ENCODE measurements around the gene TCTA.
A peak's percentile ranks its signal among the peaks of the same experiment; 100 is the strongest.

The TCTA gene

DNA sequence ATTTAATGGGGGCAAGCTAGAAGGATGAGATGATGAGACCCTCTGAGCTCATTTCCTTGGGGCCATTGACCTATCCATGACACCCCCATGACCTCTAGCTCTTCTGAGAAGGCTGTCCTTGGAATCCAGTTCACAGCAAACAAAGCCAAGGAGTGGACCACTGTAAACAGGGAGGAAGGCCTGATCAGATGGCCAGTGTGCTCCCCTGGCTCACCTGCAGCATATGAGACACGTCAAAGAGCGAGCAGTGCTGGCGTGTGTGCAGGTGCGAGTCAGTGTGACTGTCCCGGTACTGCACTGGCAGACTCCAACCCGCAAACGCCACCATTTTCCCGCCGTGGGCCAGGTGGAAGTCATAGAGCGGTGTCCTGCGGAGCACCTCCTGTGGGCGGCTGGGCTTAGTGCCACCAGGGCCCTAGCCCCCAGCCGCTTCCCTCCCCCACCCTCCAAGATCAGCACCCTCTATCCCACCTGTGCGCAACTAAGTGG is 9.7 kb downstream of the TCTA start:
- no peaks in the 10 kb centered on the region for H3K36me3 ChIP-seq (ENCODE audit: insufficient read depth, low read length)
- no peak overlapping the region for H3K4me2 ChIP-seq (ENCODE audit: low read depth, low read length, poor library complexity, severe bottlenecking)
- H3K9me3 ChIP-seq (ENCODE audit: insufficient read depth, low read depth, low read length), result no peaks in the 10 kb centered on the region
- 0 out of 2 replicates have a peak, but pooled peaks cover 7% of the 10 kb centered on the region for H3K79me2 ChIP-seq (ENCODE audit: insufficient read depth, low read length)
- no peak for TF ChIP-seq EZH2phosphoT487 (IDR thresholded peaks at IDR 0.05; ENCODE audit: borderline replicate concordance)
- TF ChIP-seq, protein P1, sequence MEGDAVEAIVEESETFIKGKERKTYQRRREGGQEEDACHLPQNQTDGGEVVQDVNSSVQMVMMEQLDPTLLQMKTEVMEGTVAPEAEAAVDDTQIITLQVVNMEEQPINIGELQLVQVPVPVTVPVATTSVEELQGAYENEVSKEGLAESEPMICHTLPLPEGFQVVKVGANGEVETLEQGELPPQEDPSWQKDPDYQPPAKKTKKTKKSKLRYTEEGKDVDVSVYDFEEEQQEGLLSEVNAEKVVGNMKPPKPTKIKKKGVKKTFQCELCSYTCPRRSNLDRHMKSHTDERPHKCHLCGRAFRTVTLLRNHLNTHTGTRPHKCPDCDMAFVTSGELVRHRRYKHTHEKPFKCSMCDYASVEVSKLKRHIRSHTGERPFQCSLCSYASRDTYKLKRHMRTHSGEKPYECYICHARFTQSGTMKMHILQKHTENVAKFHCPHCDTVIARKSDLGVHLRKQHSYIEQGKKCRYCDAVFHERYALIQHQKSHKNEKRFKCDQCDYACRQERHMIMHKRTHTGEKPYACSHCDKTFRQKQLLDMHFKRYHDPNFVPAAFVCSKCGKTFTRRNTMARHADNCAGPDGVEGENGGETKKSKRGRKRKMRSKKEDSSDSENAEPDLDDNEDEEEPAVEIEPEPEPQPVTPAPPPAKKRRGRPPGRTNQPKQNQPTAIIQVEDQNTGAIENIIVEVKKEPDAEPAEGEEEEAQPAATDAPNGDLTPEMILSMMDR (conservative IDR thresholded peaks at IDR 0.05; ENCODE audit: low read length), result no peak
- H3K27me3 ChIP-seq (ENCODE audit: insufficient read depth, low read length, poor library complexity, severe bottlenecking), result no peaks in the 10 kb centered on the region
- no peaks in the 10 kb centered on the region for H3F3A ChIP-seq (ENCODE audit: low read depth)
- no peaks in the 10 kb centered on the region for H3K9me2 ChIP-seq (replicated peaks; ENCODE audit: low read depth, low read length)
- no peak overlapping the region for H3K9ac ChIP-seq (ENCODE audit: low read depth, low read length, poor library complexity, severe bottlenecking)
- no peak overlapping the region for H3K4me3 ChIP-seq (ENCODE audit: low read length, poor library complexity, severe bottlenecking)
- H3K4me1 ChIP-seq (ENCODE audit: insufficient read depth, low read length, poor library complexity, severe bottlenecking), result peaks cover 24% of the 10 kb centered on the region
- no peak overlapping the region for H2AFZ ChIP-seq (ENCODE audit: low read length)
- H4K20me1 ChIP-seq (ENCODE audit: insufficient read depth, low read length, poor library complexity, severe bottlenecking), result no peaks in the 10 kb centered on the region

DNA sequence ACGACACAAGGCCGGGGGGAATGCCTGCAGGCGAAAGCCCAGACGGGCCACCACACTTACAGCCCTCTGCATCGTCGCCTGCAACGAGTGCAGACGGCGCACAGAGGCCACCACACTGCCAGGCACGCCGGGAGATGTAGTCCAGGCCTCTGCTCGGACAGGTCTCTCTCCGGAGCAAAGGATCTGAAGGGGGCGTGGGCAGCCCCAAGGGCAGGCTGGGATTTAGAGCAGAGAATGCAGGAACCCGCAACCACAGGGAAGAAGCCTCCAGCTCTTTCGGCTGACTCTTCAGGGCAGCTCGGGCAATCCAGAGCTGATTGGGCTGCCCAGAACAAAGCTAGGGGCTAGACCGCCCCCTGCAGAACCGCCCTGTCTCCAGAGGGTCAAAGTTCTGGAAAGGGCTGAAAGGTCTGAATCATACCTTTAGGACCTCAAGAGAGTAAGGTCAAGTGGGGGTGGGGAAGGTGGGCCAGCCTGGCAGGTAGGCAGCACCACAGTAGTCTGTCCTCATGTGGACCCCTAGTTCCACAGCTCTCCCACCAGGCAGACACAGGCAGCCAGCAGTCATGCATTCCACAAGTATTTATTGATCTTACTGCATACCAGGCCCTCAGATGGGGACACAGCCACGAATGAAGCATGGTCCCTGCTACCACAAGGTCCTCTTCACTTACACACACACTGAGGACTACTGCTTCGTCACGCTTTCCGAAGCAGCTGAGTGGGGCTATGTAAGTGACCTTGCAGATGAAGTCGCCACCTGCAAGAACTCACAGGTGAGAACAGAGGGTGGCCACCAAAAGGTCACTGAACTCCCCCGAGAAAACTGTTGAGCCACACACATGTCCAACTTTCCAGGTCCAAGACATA is 10.4 kb downstream of the TCTA start, which contains the start of gene AMT:
AMT (minus strand) TSS at position 95 of the 870 bp plus-strand sequence; CDS start at position 72, 23 bp downstream.
- no peaks in the 10 kb centered on the region for H3K9me3 ChIP-seq (ENCODE audit: insufficient read depth, low read depth, low read length)
- no peaks in the 10 kb centered on the region for H4K20me1 ChIP-seq (ENCODE audit: insufficient read depth, low read length, poor library complexity, severe bottlenecking)
- H3K79me2 ChIP-seq (ENCODE audit: insufficient read depth, low read length), result 0 out of 2 replicates have a peak, but pooled peaks cover 6% of the 10 kb centered on the region
- no peak within 1 kb of the TSS for H3K4me2 ChIP-seq (ENCODE audit: low read depth, low read length, poor library complexity, severe bottlenecking)
- H3K4me3 ChIP-seq (ENCODE audit: low read length, poor library complexity, severe bottlenecking), result no peak within 1 kb of the TSS
- no peak within 1 kb of the TSS for H2AFZ ChIP-seq (ENCODE audit: low read length)
- no peaks in the 10 kb centered on the region for H3K36me3 ChIP-seq (ENCODE audit: insufficient read depth, low read length)
- no peaks in the 10 kb centered on the region for H3K27me3 ChIP-seq (ENCODE audit: insufficient read depth, low read length, poor library complexity, severe bottlenecking)
- no peaks in the 10 kb centered on the region for H3K9me2 ChIP-seq (replicated peaks; ENCODE audit: low read depth, low read length)
- no peaks in the 10 kb centered on the region for H3F3A ChIP-seq (ENCODE audit: low read depth)
- peaks cover 17% of the 10 kb centered on the region for H3K4me1 ChIP-seq (ENCODE audit: insufficient read depth, low read length, poor library complexity, severe bottlenecking)
- no peak within 1 kb of the TSS for H3K9ac ChIP-seq (ENCODE audit: low read depth, low read length, poor library complexity, severe bottlenecking)
- TF ChIP-seq, protein P1 (conservative IDR thresholded peaks at IDR 0.05; ENCODE audit: low read length), result no peak
- TF ChIP-seq EZH2phosphoT487 (IDR thresholded peaks at IDR 0.05; ENCODE audit: borderline replicate concordance), result no peak

DNA sequence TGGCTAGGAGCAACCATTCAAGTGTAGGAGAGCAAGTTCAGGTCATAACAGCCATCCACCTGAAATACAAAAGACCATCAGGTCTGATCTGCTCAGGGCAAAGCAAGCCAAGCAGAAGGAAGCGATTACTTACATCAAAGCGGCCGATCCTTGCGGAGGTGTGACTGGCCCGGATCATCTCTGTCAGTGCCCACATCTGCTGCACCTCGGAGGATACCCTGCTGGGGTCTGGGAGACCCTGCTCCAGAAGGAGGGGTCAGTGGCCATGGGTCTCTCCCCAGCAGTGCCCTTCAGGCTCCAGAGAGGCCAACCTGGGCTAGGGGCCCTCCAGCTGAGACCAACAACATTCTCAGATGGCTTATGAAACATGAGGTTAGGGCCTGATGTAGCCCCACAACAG is 12.6 kb downstream of the TCTA start:
- Histone ChIP-seq H3K9ac (ENCODE audit: low read depth, low read length, poor library complexity, severe bottlenecking) (peak overlapping the region; percentile 51), H3F3A (ENCODE audit: low read depth) (no peaks in the 10 kb centered on the region)
- TF ChIP-seq EZH2phosphoT487 (IDR thresholded peaks at IDR 0.05; ENCODE audit: borderline replicate concordance), result no peak
- TF ChIP-seq, protein P1 (conservative IDR thresholded peaks at IDR 0.05; ENCODE audit: low read length), result no peak

More for the DNA sequence above, 12.6 kb downstream of the TCTA start:
- Histone ChIP-seq H4K20me1 (ENCODE audit: insufficient read depth, low read length, poor library complexity, severe bottlenecking) (no peaks in the 10 kb centered on the region), H3K4me1 (ENCODE audit: insufficient read depth, low read length, poor library complexity, severe bottlenecking) (peaks cover 19% of the 10 kb centered on the region), H3K9me2 (replicated peaks; ENCODE audit: low read depth, low read length) (no peaks in the 10 kb centered on the region), H3K36me3 (ENCODE audit: insufficient read depth, low read length) (no peaks in the 10 kb centered on the region), H3K79me2 (ENCODE audit: insufficient read depth, low read length) (0 out of 2 replicates have a peak, but pooled peaks cover 12% of the 10 kb centered on the region), H3K27me3 (ENCODE audit: insufficient read depth, low read length, poor library complexity, severe bottlenecking) (no peaks in the 10 kb centered on the region), H3K4me2 (ENCODE audit: low read depth, low read length, poor library complexity, severe bottlenecking) (peak overlapping the region; percentile 52), H3K4me3 (ENCODE audit: low read length, poor library complexity, severe bottlenecking) (no peak overlapping the region), H3K9me3 (ENCODE audit: insufficient read depth, low read depth, low read length) (no peaks in the 10 kb centered on the region), H2AFZ (ENCODE audit: low read length) (no peak overlapping the region)
